Caco-2 (cell line): ENCODE measurements around the gene LRPPRC. TPM values are rescaled to one million over a fixed set of nuclear protein-coding genes. Genes with fewer than 3 reads are reported as not detected.

Experiments used
- BruUV-seq: library from RNA; stranded (reverse); fragments of 400-500 nt; replicated peaks from 2 replicates; lab custom pipeline; 2021; lab: Mats Ljungman, UMichigan
- CTCF ChIA-PET: fragments of 300-600 bp; sonication (Branson Sonifier 250); formaldehyde crosslinking; loops from one replicate; lab custom pipeline; 2022; ENCODE audit warnings: antibody characterized with exemption; lab: Charles Lee
- POLR2A ChIA-PET: fragments of 300-600 bp; sonication (Branson Sonifier 250); formaldehyde crosslinking; loops from one replicate; lab custom pipeline; 2022; ENCODE audit warnings: antibody characterized with exemption; lab: Charles Lee
- DNase-seq, 2 experiments: peaks; one replicate each; pipeline versions ENCODE4 v3.0.0 to v3.0.0-alpha.2; 2020 to 2022
- H3K27me3 ChIP-seq: replicated peaks from 2 replicates; pipeline ENCODE4 v1.6.0; 2011; ENCODE audit warnings: low read length; ENCODE audit not compliant: control insufficient read depth, insufficient read depth
- H3K36me3 ChIP-seq: 2 replicates; pipeline ENCODE4 v1.5.1; 2011; ENCODE audit warnings: low read length; ENCODE audit not compliant: control insufficient read depth, insufficient read depth
- H3K4me1 ChIP-seq: fragments of 250-450 bp; sonication (Bioruptor Pico); 2 replicates; pipeline ENCODE4 v1.5.1; 2020; ENCODE audit warnings: mild to moderate bottlenecking
- H3K4me3 ChIP-seq: 2 replicates; pipeline ENCODE4 v1.5.1; 2011; ENCODE audit warnings: low read depth, mild to moderate bottlenecking, control low read depth, low read length
- H3K9me3 ChIP-seq: fragments of 250-450 bp; sonication (Bioruptor Pico); 2 replicates; pipeline ENCODE4 v1.5.1; 2020; ENCODE audit warnings: mild to moderate bottlenecking, moderate library complexity
- H3K27ac Mint-ChIP-seq: one replicate; pipeline ENCODE4 v1.8.0; 2022; ENCODE audit warnings: mixed read lengths; ENCODE audit not compliant: unreplicated experiment
- H3K27me3 Mint-ChIP-seq: one replicate; pipeline ENCODE4 v1.8.0; 2022; ENCODE audit warnings: mixed read lengths; ENCODE audit not compliant: insufficient read depth, unreplicated experiment
- H3K36me3 Mint-ChIP-seq: one replicate; pipeline ENCODE4 v1.8.0; 2022; ENCODE audit warnings: mild to moderate bottlenecking, mixed read lengths; ENCODE audit not compliant: insufficient read depth, unreplicated experiment
- H3K4me1 Mint-ChIP-seq: one replicate; pipeline ENCODE4 v1.8.0; 2022; ENCODE audit warnings: low read depth, mixed read lengths; ENCODE audit not compliant: unreplicated experiment
- H3K4me3 Mint-ChIP-seq: one replicate; pipeline ENCODE4 v1.8.0; 2022; ENCODE audit warnings: mild to moderate bottlenecking, moderate library complexity, mixed read lengths; ENCODE audit not compliant: unreplicated experiment
- H3K9me3 Mint-ChIP-seq: one replicate; pipeline ENCODE4 v1.8.0; 2022; ENCODE audit warnings: mixed read lengths; ENCODE audit not compliant: unreplicated experiment
- intact Hi-C: fragments of 100-400 bp; cut with micrococcal nuclease; formaldehyde crosslinking; loops from one replicate; pipeline ENCODE4 v1.10.0; 2022; ENCODE audit not compliant: unreplicated experiment
- total RNA-seq: library from RNA; stranded (reverse); gene quantifications from 2 replicates; pipeline ENCODE4 v1.2.3, GENCODE V29; 2022
- TF ChIP-seq, protein P1 (sequence below), 2 experiments: fragments of 200-600 bp in 1 of 2; IDR thresholded peaks; 1 replicate in 1 of 2; 2 replicates in 1 of 2; pipeline versions ENCODE4 v1.5.1 to v1.8.0; 2011 to 2022; ENCODE audit warnings: antibody characterized with exemption in 1 of 2, control low read depth in 1 of 2, inconsistent platforms in 1 of 2, low read depth in 1 of 2, low read length in 1 of 2, mild to moderate bottlenecking in 1 of 2, moderate library complexity in 1 of 2; ENCODE audit not compliant: insufficient read depth in 1 of 2, severe bottlenecking in 1 of 2, unreplicated experiment in 1 of 2

Gene LRPPRC
- total RNA-seq, 1 experiment from 2014 or later: 242 TPM

DNA sequence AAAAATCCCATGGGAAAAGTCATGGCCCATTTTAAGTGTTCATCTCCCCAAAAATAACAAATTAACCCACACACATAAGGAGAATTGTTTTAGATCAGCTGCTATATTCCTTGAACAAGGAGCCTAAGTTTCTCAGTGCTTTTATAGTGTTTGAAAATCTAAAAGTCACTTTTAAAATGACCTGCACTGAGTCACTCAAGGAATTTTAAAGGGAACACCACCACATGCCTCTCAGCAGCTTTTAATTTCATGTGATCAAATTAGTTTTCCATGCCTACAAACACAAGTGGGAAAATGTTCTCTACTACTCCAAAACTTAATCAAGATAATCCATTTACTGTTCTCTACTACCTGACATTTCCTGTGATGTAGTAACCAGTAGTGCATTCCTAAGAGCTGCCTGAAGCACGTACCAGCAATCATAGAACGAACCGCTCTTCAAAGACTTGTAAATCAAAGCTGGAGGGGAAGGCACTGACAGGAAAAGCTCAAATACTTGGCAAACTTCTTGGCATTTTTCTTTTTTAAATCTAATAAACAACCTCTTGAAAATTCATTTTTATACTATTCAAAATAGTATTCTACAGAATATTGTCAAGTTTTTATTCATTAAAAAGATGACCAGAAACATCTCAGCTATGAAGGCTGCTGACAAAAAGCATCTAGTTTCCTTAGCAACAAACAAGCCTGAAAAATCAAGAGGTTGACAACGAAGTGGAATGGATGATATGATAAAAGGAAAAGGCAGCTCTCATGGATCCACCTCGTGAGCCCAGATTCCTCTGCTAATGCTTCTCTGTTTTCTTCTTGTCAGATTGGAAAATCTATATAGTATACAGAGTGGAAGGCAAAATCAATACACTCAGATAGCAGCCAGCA, 37.2 kb downstream of the LRPPRC start:
- intact Hi-C loops: no loop called here
- H3K9me3 Mint-ChIP-seq: no peaks in the 10 kb centered on the region
- H3K36me3 Mint-ChIP-seq: peaks cover 94% of the 10 kb centered on the region
- ChIA-PET POLR2A (no interaction called here), CTCF (no interaction called here)
- TF ChIP-seq, protein P1, sequence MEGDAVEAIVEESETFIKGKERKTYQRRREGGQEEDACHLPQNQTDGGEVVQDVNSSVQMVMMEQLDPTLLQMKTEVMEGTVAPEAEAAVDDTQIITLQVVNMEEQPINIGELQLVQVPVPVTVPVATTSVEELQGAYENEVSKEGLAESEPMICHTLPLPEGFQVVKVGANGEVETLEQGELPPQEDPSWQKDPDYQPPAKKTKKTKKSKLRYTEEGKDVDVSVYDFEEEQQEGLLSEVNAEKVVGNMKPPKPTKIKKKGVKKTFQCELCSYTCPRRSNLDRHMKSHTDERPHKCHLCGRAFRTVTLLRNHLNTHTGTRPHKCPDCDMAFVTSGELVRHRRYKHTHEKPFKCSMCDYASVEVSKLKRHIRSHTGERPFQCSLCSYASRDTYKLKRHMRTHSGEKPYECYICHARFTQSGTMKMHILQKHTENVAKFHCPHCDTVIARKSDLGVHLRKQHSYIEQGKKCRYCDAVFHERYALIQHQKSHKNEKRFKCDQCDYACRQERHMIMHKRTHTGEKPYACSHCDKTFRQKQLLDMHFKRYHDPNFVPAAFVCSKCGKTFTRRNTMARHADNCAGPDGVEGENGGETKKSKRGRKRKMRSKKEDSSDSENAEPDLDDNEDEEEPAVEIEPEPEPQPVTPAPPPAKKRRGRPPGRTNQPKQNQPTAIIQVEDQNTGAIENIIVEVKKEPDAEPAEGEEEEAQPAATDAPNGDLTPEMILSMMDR (IDR thresholded peaks at IDR 0.05; ENCODE audit: insufficient read depth in 1 of 2, low read depth in 1 of 2, low read length in 1 of 2, severe bottlenecking in 1 of 2, unreplicated experiment in 1 of 2): no peak
- Histone ChIP-seq H3K4me3 (no peak overlapping the region), H3K4me1 (no peaks in the 10 kb centered on the region), H3K27me3 (no peaks in the 10 kb centered on the region), H3K36me3 (no peaks in the 10 kb centered on the region; the same call in 1 of the 2 replicates), H3K9me3 (no peaks in the 10 kb centered on the region)
- no peak overlapping the region for H3K4me3 Mint-ChIP-seq
- BruUV-seq: no TSS peak
- no peak overlapping the region for H3K27ac Mint-ChIP-seq
- DNase-seq: no peak
- no peaks in the 10 kb centered on the region for H3K27me3 Mint-ChIP-seq
- no peaks in the 10 kb centered on the region for H3K4me1 Mint-ChIP-seq

DNA sequence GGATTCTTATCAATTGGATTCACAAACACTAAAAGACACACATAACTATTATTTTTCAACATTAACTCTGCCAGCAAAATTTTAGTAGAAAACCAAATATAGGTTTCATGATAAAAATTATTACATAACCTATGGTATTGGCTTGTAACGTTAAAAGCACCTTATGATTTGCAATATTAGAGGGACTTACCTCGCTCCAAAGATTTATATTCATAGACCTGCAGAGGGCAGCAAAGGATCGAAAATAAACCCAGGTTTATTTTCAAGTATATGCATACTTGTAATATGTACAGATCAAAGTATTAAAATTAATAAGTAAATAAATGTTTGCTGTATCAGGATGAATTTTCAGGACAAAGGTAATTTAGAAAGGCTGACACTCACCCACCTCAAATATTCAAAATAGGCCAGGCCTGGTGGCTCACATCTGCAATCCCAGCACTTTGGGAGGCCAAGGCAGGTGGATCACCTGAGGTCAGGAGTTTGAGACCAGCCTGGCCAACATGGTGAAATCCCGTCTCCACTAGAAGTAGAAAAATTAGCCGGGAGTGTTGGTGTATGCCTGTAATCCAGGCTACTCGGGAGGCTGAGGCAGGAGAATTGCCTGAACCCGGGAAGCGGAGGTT, 45.3 kb downstream of the LRPPRC start:
- ChIA-PET CTCF (no interaction called here), POLR2A (no interaction called here)
- intact Hi-C loops: no loop called here
- H3K4me1 Mint-ChIP-seq: peaks cover 5% of the 10 kb centered on the region
- no peaks in the 10 kb centered on the region for H3K9me3 Mint-ChIP-seq
- Histone ChIP-seq H3K4me1 (no peaks in the 10 kb centered on the region), H3K9me3 (no peaks in the 10 kb centered on the region), H3K27me3 (no peaks in the 10 kb centered on the region), H3K36me3 (no peaks in the 10 kb centered on the region), H3K4me3 (no peak overlapping the region)
- no peaks in the 10 kb centered on the region for H3K27me3 Mint-ChIP-seq
- TF ChIP-seq, protein P1 (IDR thresholded peaks at IDR 0.05; ENCODE audit: insufficient read depth in 1 of 2, low read depth in 1 of 2, low read length in 1 of 2, severe bottlenecking in 1 of 2, unreplicated experiment in 1 of 2): peak; percentile 40 to 43
- DNase-seq: peak in 1 of 2 experiments; percentile 38
- H3K4me3 Mint-ChIP-seq: no peak overlapping the region
- H3K36me3 Mint-ChIP-seq: peaks cover 98% of the 10 kb centered on the region
- H3K27ac Mint-ChIP-seq: peak overlapping the region; percentile 43
- no TSS peak for BruUV-seq

DNA sequence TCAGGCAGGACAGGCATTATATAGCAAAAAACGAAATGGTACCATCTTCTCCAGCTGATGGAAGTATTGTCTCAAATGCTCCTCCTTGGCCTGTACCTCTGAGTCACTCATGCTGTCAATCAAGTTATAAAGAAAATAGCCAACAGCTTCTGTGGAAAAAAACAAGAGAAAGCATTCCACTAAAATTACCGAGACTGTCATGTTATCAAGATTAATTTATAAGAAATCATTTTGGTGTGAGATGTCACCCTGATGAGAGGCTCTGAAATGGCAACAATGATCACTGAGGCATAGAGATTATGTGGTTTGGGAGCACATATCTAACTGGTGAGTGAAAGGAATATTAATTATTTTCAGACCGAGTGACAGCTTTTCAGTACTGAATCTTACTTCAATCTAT, 47.4 kb downstream of the LRPPRC start:
- TF ChIP-seq, protein P1 (IDR thresholded peaks at IDR 0.05; ENCODE audit: insufficient read depth in 1 of 2, low read depth in 1 of 2, low read length in 1 of 2, severe bottlenecking in 1 of 2, unreplicated experiment in 1 of 2): no peak
- no peaks in the 10 kb centered on the region for H3K36me3 ChIP-seq
- H3K27me3 ChIP-seq: no peaks in the 10 kb centered on the region
- H3K4me1 Mint-ChIP-seq: peaks cover 5% of the 10 kb centered on the region
- H3K4me1 ChIP-seq: no peaks in the 10 kb centered on the region
- ChIA-PET CTCF (no interaction called here), POLR2A (no interaction called here)
- BruUV-seq: no TSS peak
- no peaks in the 10 kb centered on the region for H3K27me3 Mint-ChIP-seq
- no peak overlapping the region for H3K27ac Mint-ChIP-seq
- H3K4me3 Mint-ChIP-seq: no peak overlapping the region
- no peak for DNase-seq
- intact Hi-C loops: no loop called here
- H3K4me3 ChIP-seq: no peak overlapping the region
- H3K36me3 Mint-ChIP-seq: peaks cover 99% of the 10 kb centered on the region
- H3K9me3 Mint-ChIP-seq: no peaks in the 10 kb centered on the region
- H3K9me3 ChIP-seq: no peaks in the 10 kb centered on the region
